BJ (cell line): ENCODE data around the gene NFYC. TPM values are rescaled to one million over a fixed set of nuclear protein-coding genes. Genes with fewer than 3 reads are reported as not detected.

ENCODE experiments used
- CTCF ChIA-PET: fragments of 350-600 bp; formaldehyde crosslinking; extraction: SDS; loops from one replicate; lab custom pipeline; 2021; ENCODE audit warnings: antibody characterized with exemption, inconsistent platforms; lab: Yijun Ruan, JAX
- POLR2A ChIA-PET: fragments of 300-600 bp; sonication (Branson Sonifier 250); formaldehyde crosslinking; extraction: SDS; loops from one replicate; lab custom pipeline; 2021; ENCODE audit warnings: antibody characterized with exemption; lab: Charles Lee
- DNase-seq: peaks from one replicate; pipeline ENCODE4 v3.0.0-alpha.2; 2011; ENCODE audit warnings: low read depth
- H3K27me3 ChIP-seq: 2 replicates; pipeline ENCODE4 v1.6.0; 2011; ENCODE audit warnings: low read length; ENCODE audit not compliant: control insufficient read depth, insufficient read depth
- H3K36me3 ChIP-seq: 2 replicates; pipeline ENCODE4 v1.5.1; 2011; ENCODE audit warnings: low read length; ENCODE audit not compliant: control insufficient read depth, insufficient read depth
- H3K4me3 ChIP-seq: 2 replicates; pipeline ENCODE4 v1.5.1; 2011; ENCODE audit warnings: low read depth, mild to moderate bottlenecking, control low read depth, low read length
- CTCF ChIP-seq: IDR thresholded peaks from 2 replicates; pipeline ENCODE4 v1.5.1; 2011; ENCODE audit warnings: low read depth, mild to moderate bottlenecking, control low read depth, inconsistent platforms, low read length, moderate library complexity; ENCODE audit not compliant: insufficient read depth
- polyA plus RNA-seq: library from polyadenylated mRNA; depleted of rRNA; stranded (reverse); fragments of >200 nt; gene quantifications from 2 replicates; pipeline ENCODE4 v1.2.3, GENCODE V29; 2011

The NFYC gene
- polyA plus RNA-seq, 1 experiment = 63.2 TPM

DNA sequence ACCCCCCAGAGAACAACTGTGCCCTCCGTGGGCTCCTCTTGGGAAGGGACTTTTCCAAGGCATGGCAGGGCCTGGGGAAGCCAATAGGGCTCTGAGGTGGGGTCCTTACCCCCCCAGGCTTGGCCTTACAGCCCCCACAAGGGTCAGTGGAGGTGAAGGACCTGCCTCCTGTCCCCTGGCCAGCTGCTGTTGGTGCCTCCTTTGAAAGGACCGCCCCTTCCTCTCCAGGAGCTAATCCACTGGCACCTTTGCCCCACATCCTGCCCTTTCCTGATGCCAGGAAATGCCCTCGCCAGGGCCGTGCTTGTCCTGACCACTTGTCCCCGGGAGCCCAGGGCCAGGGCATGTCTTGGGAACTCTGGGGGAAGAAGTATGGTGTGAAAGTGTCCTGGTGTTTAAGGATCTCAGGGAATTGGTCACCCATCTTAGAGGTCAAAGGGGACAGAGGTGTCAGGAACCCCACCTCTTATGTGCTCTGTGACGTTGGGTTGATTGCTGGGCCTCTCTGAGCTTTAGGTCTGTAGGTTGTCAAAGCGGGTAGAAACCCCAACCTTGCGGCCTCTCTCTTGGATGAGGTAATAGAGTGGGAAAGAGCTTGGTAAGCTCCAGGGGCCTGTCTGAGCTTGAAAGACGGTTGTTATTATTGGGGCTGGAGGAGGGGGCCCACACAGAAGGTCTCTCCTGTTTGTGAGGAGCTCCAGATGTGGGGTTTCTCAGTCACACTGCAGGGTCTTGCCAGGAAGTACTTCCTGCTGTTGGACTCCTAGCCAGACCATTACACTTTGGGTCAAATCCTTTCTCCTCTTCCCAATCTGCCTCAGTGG, 94.9 kb downstream of the NFYC start:
- no peak for TF ChIP-seq CTCF
- POLR2A ChIA-PET = no interaction called here
- DNase-seq = no peak
- Histone ChIP-seq H3K27me3 (peaks cover 33% of the 10 kb centered on the region), H3K4me3 (no peak overlapping the region), H3K36me3 (no peaks in the 10 kb centered on the region)
- CTCF ChIA-PET = interaction anchor here (2.1 kb wide), 1 partner anchor 12 kb away, joined by 6 read pairs; no protein-coding TSS in a partner anchor

GRCh38 chr1:40786995-40787705, 95.6 kb downstream of the NFYC start:
- no peak overlapping the region for H3K4me3 ChIP-seq
- ChIA-PET CTCF (interaction anchor here (2.1 kb wide), 1 partner anchor 13 kb away, joined by 6 read pairs; no protein-coding TSS in a partner anchor), POLR2A (no interaction called here)
- peaks cover 32% of the 10 kb centered on the region for H3K27me3 ChIP-seq
- no peak for TF ChIP-seq CTCF
- H3K36me3 ChIP-seq = no peaks in the 10 kb centered on the region
- no peak for DNase-seq

GRCh38 chr1:40787737-40788560, 96.4 kb downstream of the NFYC start:
- no peak for DNase-seq
- CTCF ChIA-PET = no interaction called here
- TF ChIP-seq CTCF = no peak
- POLR2A ChIA-PET = no interaction called here
- Histone ChIP-seq H3K27me3 (peaks cover 25% of the 10 kb centered on the region), H3K36me3 (no peaks in the 10 kb centered on the region), H3K4me3 (no peak overlapping the region)

DNA sequence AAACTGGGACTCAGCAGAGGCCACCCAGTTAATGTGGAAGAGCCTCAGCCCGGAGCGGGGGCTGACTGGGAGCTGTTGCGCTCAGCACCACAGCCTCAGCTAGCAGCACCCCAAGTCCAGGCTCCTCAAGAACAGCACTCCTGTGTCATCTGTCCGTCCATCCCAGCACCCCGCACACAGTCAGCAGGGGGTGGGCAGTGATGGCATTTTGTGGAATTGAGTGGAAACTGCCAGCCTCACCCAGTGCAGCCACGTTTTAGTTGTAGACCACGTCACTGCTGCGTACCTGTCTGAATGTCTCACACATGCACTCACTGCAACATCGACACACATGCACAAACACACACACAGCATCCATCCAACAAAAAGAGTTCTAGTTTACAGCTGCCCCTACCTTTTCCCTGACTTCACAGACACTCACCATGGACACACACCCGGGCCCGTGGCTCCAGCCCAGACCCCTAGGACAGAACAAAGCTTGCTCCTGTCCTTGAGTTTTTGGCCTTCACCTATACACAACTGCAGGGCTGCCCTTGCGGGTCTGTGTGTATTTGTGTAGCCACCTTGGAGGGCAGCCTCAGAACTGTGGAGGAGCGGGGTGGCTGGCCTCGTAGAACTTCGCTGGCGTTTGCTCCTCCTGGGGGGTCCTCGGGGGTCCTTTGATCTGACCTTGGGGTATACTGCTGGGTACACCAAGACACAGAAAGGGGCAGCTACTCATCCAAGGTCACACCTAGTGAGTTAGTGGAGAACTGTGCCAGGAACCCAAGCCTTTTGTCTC, 97.2 kb downstream of the NFYC start:
- ChIA-PET CTCF (interaction anchor here (4.0 kb wide), 1 partner anchor 15 kb away, joined by 18 read pairs; no protein-coding TSS in a partner anchor), POLR2A (no interaction called here)
- H3K27me3 ChIP-seq = peaks cover 25% of the 10 kb centered on the region

More for the DNA sequence above, 97.2 kb downstream of the NFYC start:
- H3K4me3 ChIP-seq = no peak overlapping the region
- no peaks in the 10 kb centered on the region for H3K36me3 ChIP-seq
- DNase-seq = no peak
- no peak for TF ChIP-seq CTCF
